HEK293 (cell line): ENCODE data around the gene PORCN.
A peak's percentile ranks its signal among the peaks of the same experiment; 100 is the strongest.

Source experiments
- CTCF ChIA-PET: fragments of 350-600 bp; formaldehyde crosslinking; extraction: SDS; loops from one replicate; lab custom pipeline; 2021; ENCODE audit warnings: antibody characterized with exemption; lab: Yijun Ruan, JAX
- POLR2A ChIA-PET: fragments of 300-600 bp; formaldehyde crosslinking; extraction: SDS; loops from one replicate; lab custom pipeline; 2020; ENCODE audit warnings: antibody characterized with exemption, inconsistent platforms; lab: Yijun Ruan, JAX
- H3K27ac ChIP-seq: fragments of 200-500 bp; sonication (Bioruptor generic); 2 replicates; pipeline ENCODE4 v1.5.1; 2014; ENCODE audit warnings: low read depth, low read length, control low read depth, inconsistent platforms; ENCODE audit errors: extremely low read depth
- H3K36me3 ChIP-seq, 2 experiments: fragments of 200-500 bp in 1 of 2; sonication (Bioruptor generic) in 1 of 2; 1 replicate in 1 of 2; 2 replicates in 1 of 2; pipeline ENCODE4 v1.5.1; 2014 to 2017; ENCODE audit warnings: inconsistent platforms in 2 of 2, low read length in 2 of 2; ENCODE audit not compliant: control insufficient read depth in 2 of 2, insufficient read depth in 1 of 2
- H3K4me1 ChIP-seq: fragments of 200-500 bp; sonication (Bioruptor generic); 2 replicates; pipeline ENCODE4 v1.5.1; 2014; ENCODE audit warnings: mild to moderate bottlenecking, low read length, inconsistent platforms; ENCODE audit not compliant: control insufficient read depth, insufficient read depth
- H3K4me3 ChIP-seq: 2 replicates; pipeline ENCODE4 v1.5.1; 2011; ENCODE audit warnings: low read depth, mild to moderate bottlenecking, control low read depth, low read length, moderate library complexity
- H3K9me3 ChIP-seq: fragments of 200-500 bp; sonication (Bioruptor generic); 2 replicates; pipeline ENCODE4 v1.5.1; 2014; ENCODE audit warnings: low read depth, low read length, inconsistent platforms; ENCODE audit not compliant: control insufficient read depth, insufficient read depth
- HIC1 ChIP-seq: fragments of 450-650 bp; formaldehyde crosslinking; IDR thresholded peaks from 2 replicates; pipeline ENCODE4 v1.5.1; 2016; ENCODE audit warnings: missing biosample characterization, missing genetic modification characterization
- PRDM10 ChIP-seq: fragments of 450-650 bp; formaldehyde crosslinking; IDR thresholded peaks from 2 replicates; pipeline ENCODE4 v1.5.1; 2016; ENCODE audit warnings: missing biosample characterization, missing genetic modification characterization
- SP2 ChIP-seq: fragments of 450-650 bp; formaldehyde crosslinking; IDR thresholded peaks from 2 replicates; pipeline ENCODE4 v1.5.1; 2016; ENCODE audit warnings: missing biosample characterization, missing genetic modification characterization
- TCF7L2 ChIP-seq: IDR thresholded peaks from 2 replicates; pipeline ENCODE4 v1.6.1; 2011; ENCODE audit warnings: low read depth, mild to moderate bottlenecking, inconsistent platforms, low read length, moderate library complexity, borderline replicate concordance
- ZBTB17 ChIP-seq: fragments of 450-650 bp; formaldehyde crosslinking; IDR thresholded peaks from 2 replicates; pipeline ENCODE4 v1.5.1; 2016; ENCODE audit warnings: missing biosample characterization, missing genetic modification characterization
- ZBTB48 ChIP-seq: fragments of 450-650 bp; formaldehyde crosslinking; IDR thresholded peaks from 2 replicates; pipeline ENCODE4 v1.5.1; 2016; ENCODE audit warnings: missing biosample characterization, missing genetic modification characterization
- ZEB2 ChIP-seq: fragments of 450-650 bp; formaldehyde crosslinking; IDR thresholded peaks from 2 replicates; pipeline ENCODE4 v1.5.1; 2016; ENCODE audit warnings: missing biosample characterization, missing genetic modification characterization
- ZFP3 ChIP-seq: fragments of 450-650 bp; formaldehyde crosslinking; IDR thresholded peaks from 2 replicates; pipeline ENCODE4 v1.5.1; 2016; ENCODE audit warnings: low read depth, missing biosample characterization, missing genetic modification characterization
- ZFP69B ChIP-seq: fragments of 450-650 bp; formaldehyde crosslinking; IDR thresholded peaks from 2 replicates; pipeline ENCODE4 v1.5.1; 2016; ENCODE audit warnings: missing biosample characterization, missing genetic modification characterization
- ZNF18 ChIP-seq: fragments of 450-650 bp; formaldehyde crosslinking; IDR thresholded peaks from 2 replicates; pipeline ENCODE4 v1.5.1; 2016; ENCODE audit warnings: missing biosample characterization, missing genetic modification characterization
- ZNF184 ChIP-seq: fragments of 450-650 bp; IDR thresholded peaks from 2 replicates; pipeline ENCODE4 v1.5.1; 2018; ENCODE audit warnings: missing biosample characterization, mild to moderate bottlenecking, missing genetic modification characterization
- ZNF292 ChIP-seq: fragments of 450-650 bp; formaldehyde crosslinking; IDR thresholded peaks from 2 replicates; pipeline ENCODE4 v1.5.1; 2016; ENCODE audit warnings: low read depth, missing biosample characterization, missing genetic modification characterization, borderline replicate concordance
- ZNF324 ChIP-seq: fragments of 450-650 bp; formaldehyde crosslinking; IDR thresholded peaks from 2 replicates; pipeline ENCODE4 v1.5.1; 2016; ENCODE audit warnings: missing biosample characterization, missing genetic modification characterization
- ZNF341 ChIP-seq: fragments of 450-650 bp; formaldehyde crosslinking; IDR thresholded peaks from 2 replicates; pipeline ENCODE4; 2016; ENCODE audit warnings: low read depth, missing biosample characterization, missing genetic modification characterization
- ZNF37A ChIP-seq: fragments of 450-650 bp; IDR thresholded peaks from 2 replicates; pipeline ENCODE4 v1.5.1; 2018; ENCODE audit warnings: missing biosample characterization, missing genetic modification characterization
- ZNF391 ChIP-seq: fragments of 450-650 bp; formaldehyde crosslinking; IDR thresholded peaks from 2 replicates; pipeline ENCODE4 v1.5.1; 2016; ENCODE audit warnings: low read depth, missing biosample characterization, missing genetic modification characterization, borderline replicate concordance
- ZNF510 ChIP-seq: fragments of 450-650 bp; formaldehyde crosslinking; IDR thresholded peaks from 2 replicates; pipeline ENCODE4 v1.5.1; 2018; ENCODE audit warnings: mild to moderate bottlenecking, missing genetic modification characterization, missing biosample characterization; ENCODE audit not compliant: insufficient replicate concordance
- ZNF529 ChIP-seq: fragments of 450-650 bp; formaldehyde crosslinking; IDR thresholded peaks from 2 replicates; pipeline ENCODE4 v1.5.1; 2017; ENCODE audit warnings: missing genetic modification characterization, missing biosample characterization; ENCODE audit not compliant: insufficient replicate concordance
- ZNF629 ChIP-seq: fragments of 450-650 bp; formaldehyde crosslinking; IDR thresholded peaks from 2 replicates; pipeline ENCODE4 v1.5.1; 2017; ENCODE audit warnings: missing biosample characterization, missing genetic modification characterization
- ZNF658 ChIP-seq: fragments of 450-650 bp; formaldehyde crosslinking; IDR thresholded peaks from 2 replicates; pipeline ENCODE4; 2016; ENCODE audit warnings: missing biosample characterization, missing genetic modification characterization
- ZNF692 ChIP-seq: fragments of 450-650 bp; formaldehyde crosslinking; IDR thresholded peaks from 2 replicates; pipeline ENCODE4 v1.5.1; 2016; ENCODE audit warnings: missing biosample characterization, missing genetic modification characterization
- ZNF76 ChIP-seq: fragments of 450-650 bp; formaldehyde crosslinking; IDR thresholded peaks from 2 replicates; pipeline ENCODE4; 2016; ENCODE audit warnings: low read depth, missing biosample characterization, missing genetic modification characterization, borderline replicate concordance

PORCN gene

GRCh38 chrX:48520455-48520854 is 11.7 kb downstream of the PORCN start:
- no peaks in the 10 kb centered on the region for H3K9me3 ChIP-seq
- no peak for TF ChIP-seq ZNF37A
- no peak for TF ChIP-seq ZNF391 (tag by site-specific recombination)
- TF ChIP-seq ZNF292: no peak
- TF ChIP-seq ZNF18 (tag by site-specific recombination): no peak
- no peak for TF ChIP-seq ZNF324
- TF ChIP-seq ZNF629: no peak
- TF ChIP-seq TCF7L2: no peak
- TF ChIP-seq ZFP3: no peak
- no peak for TF ChIP-seq HIC1
- CTCF ChIA-PET: interaction anchor here (0.7 kb wide), 1 partner anchor 1726 kb away, joined by 3 read pairs; no protein-coding TSS in a partner anchor
- H3K4me3 ChIP-seq: no peak overlapping the region
- POLR2A ChIA-PET: no interaction called here
- peaks cover 11 to 24% of the 10 kb centered on the region in 2 experiments for H3K36me3 ChIP-seq
- H3K4me1 ChIP-seq: no peaks in the 10 kb centered on the region
- no peak overlapping the region for H3K27ac ChIP-seq

- H3K4me1 ChIP-seq: no peaks in the 10 kb centered on the region
- peak overlapping the region; percentile 37 for H3K4me3 ChIP-seq
- peaks cover 16 to 22% of the 10 kb centered on the region in 2 experiments for H3K36me3 ChIP-seq
- ChIA-PET POLR2A (interaction anchor here (1.2 to 2.7 kb wide), 2 partner anchors 19 to 111 kb away, joined by 10 to 16 read pairs; partner anchors contain the start of gene TBC1D25), CTCF (no interaction called here)
- peak; percentile 65; the same call in 1 of the 2 replicates for TF ChIP-seq ZNF692 (tag by site-specific recombination)
- TF ChIP-seq ZFP69B (tag by site-specific recombination): peak; percentile 58; the same call in 1 of the 2 replicates
- no peak for TF ChIP-seq ZNF658
- TF ChIP-seq SP2 (tag by site-specific recombination): peak; percentile 51
- TF ChIP-seq ZNF76 (tag by site-specific recombination): peak; percentile 6; the same call in 1 of the 2 replicates
- TF ChIP-seq ZBTB17 (tag by site-specific recombination): peak; percentile 82
- TF ChIP-seq ZEB2: no peak
- H3K27ac ChIP-seq: peak overlapping the region; percentile 58; the same call in 1 of the 2 replicates
- no peaks in the 10 kb centered on the region for H3K9me3 ChIP-seq
These were observed 12.2 kb downstream of the PORCN start for GRCh38 chrX:48520976-48521352.

- Histone ChIP-seq H3K36me3 (peaks cover 20 to 21% of the 10 kb centered on the region in 2 experiments), H3K9me3 (no peaks in the 10 kb centered on the region), H3K4me3 (peak within 1 kb of the TSS; percentile 59), H3K4me1 (no peaks in the 10 kb centered on the region), H3K27ac (peak within 1 kb of the TSS; percentile 58; the same call in 1 of the 2 replicates)
- CTCF ChIA-PET: no interaction called here
- POLR2A ChIA-PET: interaction anchor here (0.6 to 2.7 kb wide), 7 partner anchors 10 to 552 kb away, joined by 3 to 16 read pairs (median 8); partner anchors contain the start of gene TBC1D25
- 0 out of 2 replicates have a peak, but pooled peaks have one; percentile 28 for TF ChIP-seq ZNF184 (tag by site-specific recombination)
- TF ChIP-seq ZNF529 (tag by site-specific recombination): no peak
- TF ChIP-seq ZBTB48 (tag by site-specific recombination): peak; percentile 59
- no peak; the same call in none of the 2 replicates for TF ChIP-seq ZNF341 (tag by site-specific recombination)
- TF ChIP-seq ZNF510 (tag by site-specific recombination): no peak
- TF ChIP-seq PRDM10 (tag by site-specific recombination): peak; percentile 79
These were observed 12.8 kb downstream of the PORCN start, which contains the start of gene EBP for GRCh38 chrX:48521353-48522243. TSS of gene EBP (plus strand) at chrX:48521808. CDS start at chrX:48523772, 1,964 bp downstream.
